GM12872 (cell line): ENCODE data around the gene SYT5.

Experiments
- CTCF ChIP-seq: IDR thresholded peaks from 3 replicates; pipeline ENCODE4 v1.5.1; 2011; ENCODE audit warnings: low read depth, mild to moderate bottlenecking, low read length, moderate library complexity; ENCODE audit not compliant: insufficient read depth

SYT5 gene

GRCh38 chr19:55178781-55179599, 1.1 kb downstream of the SYT5 start:
- no peak for TF ChIP-seq CTCF

GRCh38 chr19:55176076-55176475, 4.0 kb downstream of the SYT5 start:
- TF ChIP-seq CTCF = no peak

- no peak for TF ChIP-seq CTCF
Observed at GRCh38 chr19:55175117-55175867, 4.8 kb downstream of the SYT5 start.

GRCh38 chr19:55174425-55175116, 5.5 kb downstream of the SYT5 start:
- no peak for TF ChIP-seq CTCF

- no peak for TF ChIP-seq CTCF
Observed at GRCh38 chr19:55173714-55174409, 6.2 kb downstream of the SYT5 start.

GRCh38 chr19:55173186-55173713, 6.8 kb downstream of the SYT5 start:
- TF ChIP-seq CTCF = no peak

GRCh38 chr19:55172741-55173140, 7.3 kb downstream of the SYT5 start:
- TF ChIP-seq CTCF = no peak
